Stimulated activated CD4-positive, alpha-beta T cell treated with anti-CD3 and anti-CD28 coated beads, TNF-alpha, amount 100 ng/mL, for 24 hours (primary cell): Measurements from ENCODE around the gene HBA1.
"Not testable (repeated sequence)": the region's sequence is repeated elsewhere in the genome, so short reads cannot be mapped to it uniquely, and the experiment has no call there.

Experiments used
- DNase-seq, 3 experiments: peaks; one replicate each; pipeline ENCODE4 v3.0.0-alpha.2; 2020; ENCODE audit warnings: low read depth in 3 of 3

HBA1 gene

GRCh38 chr16:176477-177382 is at the start of gene HBA1:
Gene HBA1, plus strand, starts transcription at chr16:176680. Its CDS starts 37 bp downstream, at chr16:176717.
- DNase-seq, result not testable (repeated sequence)

GRCh38 chr16:129075-129474 is 47.4 kb upstream of the HBA1 start:
- DNase-seq, result no peak

GRCh38 chr16:130533-131173 is 45.8 kb upstream of the HBA1 start:
- DNase-seq, result no peak

- no peak for DNase-seq
These were observed 44.4 kb upstream of the HBA1 start for GRCh38 chr16:132120-132519.

DNA sequence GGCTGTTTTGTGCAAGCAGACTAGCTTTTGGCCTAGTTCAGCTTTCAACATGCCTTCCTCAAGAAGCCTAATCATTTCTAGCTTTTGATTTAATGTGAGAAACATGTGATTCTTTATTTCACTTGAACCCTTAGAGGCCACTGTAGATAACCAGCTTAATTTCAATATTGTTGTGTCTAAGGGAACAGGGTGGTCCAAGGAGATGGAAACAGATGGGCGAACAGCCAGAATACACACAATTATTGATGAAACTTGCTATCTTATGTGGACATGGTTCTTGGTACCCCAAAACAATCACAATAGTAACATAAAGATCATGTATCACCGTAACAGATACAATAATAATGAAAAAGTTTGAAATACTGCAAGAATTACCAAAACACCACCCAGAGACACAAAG is 42.8 kb upstream of the HBA1 start:
- no peak for DNase-seq

- DNase-seq, result peak in 1 of 3 experiments; percentile 29
These were observed 38.4 kb upstream of the HBA1 start for GRCh38 chr16:138049-138417.

- DNase-seq, result no peak
These were observed 36.2 kb upstream of the HBA1 start for GRCh38 chr16:140175-140857.

DNA sequence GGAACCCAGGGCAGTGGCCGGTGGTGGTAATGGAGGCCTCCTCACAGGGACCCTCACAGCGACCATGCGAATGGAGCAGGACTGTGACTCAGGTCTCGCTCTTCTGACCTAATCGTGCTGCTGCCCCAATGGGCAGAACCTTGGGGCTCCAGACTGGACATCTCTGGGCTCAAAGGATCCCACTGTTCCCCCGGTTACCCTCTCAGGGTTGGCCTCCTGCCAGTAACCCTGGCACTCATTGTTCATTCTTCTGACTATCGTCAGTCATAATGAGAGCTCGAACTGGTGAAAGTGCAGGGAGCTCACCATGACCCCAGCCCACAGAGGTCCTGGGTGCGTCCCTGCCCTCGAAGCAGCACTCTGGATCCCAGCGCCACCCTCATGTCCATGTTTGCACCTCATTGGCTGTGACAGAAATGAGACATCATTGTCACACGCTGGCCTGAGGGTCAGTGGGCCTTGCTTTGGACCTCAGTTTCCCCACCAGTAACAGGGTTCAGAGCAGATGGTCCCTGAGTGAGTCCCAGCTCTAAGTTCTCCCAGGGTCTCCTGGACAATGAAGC is 34.0 kb upstream of the HBA1 start:
- DNase-seq, result no peak

- no peak for DNase-seq
These were observed 33.4 kb upstream of the HBA1 start for GRCh38 chr16:143047-143446.

DNA sequence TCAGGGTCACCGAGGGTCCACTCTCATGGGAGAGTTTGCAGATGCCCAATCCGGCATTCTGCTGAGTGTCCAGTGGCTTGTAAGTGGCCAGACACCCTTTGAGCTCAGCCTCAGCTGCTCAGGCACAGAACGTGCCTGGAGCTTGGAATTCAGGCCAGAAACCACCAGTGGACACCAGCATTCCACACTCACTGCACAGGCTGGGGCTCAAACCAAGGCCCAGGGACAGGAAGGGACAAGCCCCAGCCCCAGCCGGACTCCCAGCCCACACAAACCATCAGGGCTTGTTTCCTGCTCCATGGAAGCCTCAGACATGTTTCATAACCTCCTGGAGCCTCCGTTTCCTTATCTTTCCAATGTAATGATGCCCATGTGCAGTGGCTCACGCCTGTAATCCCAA is 33.0 kb upstream of the HBA1 start:
- no peak for DNase-seq

- DNase-seq, result no peak
These were observed 31.7 kb upstream of the HBA1 start for GRCh38 chr16:144797-145252.

- no peak for DNase-seq
These were observed 29.8 kb upstream of the HBA1 start for GRCh38 chr16:146646-147045.

- DNase-seq, result no peak
These were observed 27.3 kb upstream of the HBA1 start for GRCh38 chr16:149024-149660.

DNA sequence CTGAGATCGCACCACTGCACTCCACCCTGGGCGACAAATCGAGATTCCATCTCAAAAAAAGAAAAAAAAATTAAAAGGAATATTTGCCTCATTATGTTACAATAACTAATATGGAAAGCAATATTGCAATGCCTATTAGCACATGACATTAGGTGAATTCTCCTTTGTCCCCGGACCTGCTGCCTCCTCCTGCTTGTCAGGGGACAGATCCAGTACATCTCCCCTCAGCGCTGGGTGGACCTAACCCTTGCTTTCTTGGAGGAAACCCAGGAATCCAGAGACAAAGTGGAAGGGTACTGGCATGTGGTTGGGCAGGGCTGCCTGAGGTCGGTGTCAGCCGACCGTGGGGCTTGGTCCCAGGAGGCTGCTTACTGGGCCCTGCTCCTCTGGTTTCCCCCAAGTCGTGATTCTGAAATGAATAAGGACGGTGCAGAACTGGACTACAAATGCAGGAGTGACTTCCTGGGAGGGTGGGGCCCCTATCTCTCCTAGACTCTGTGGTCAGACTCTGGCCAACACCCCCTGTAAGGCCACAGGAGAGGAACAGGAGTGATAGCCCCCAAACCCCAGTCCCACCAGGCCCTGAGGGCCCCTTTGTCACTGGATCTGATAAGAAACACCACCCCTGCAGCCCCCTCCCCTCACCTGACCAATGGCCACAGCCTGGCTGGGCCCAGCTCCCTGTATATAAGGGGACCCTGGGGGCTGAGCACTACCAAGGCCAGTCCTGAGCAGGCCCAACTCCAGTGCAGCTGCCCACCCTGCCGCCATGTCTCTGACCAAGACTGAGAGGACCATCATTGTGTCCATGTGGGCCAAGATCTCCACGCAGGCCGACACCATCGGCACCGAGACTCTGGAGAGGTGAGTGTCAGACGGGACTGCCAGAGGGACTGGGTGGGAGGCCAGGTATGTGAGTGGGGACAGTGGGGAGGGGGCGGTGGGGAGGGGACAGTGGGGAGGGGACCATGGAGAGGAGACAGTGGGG is 24.0 kb upstream of the HBA1 start, which contains the start of gene HBZ:
TSS of gene HBZ (plus strand) at position 504 of the 988 bp plus-strand sequence. CDS start at position 770, 266 bp downstream.
- no peak for DNase-seq

- not testable (repeated sequence) for DNase-seq
These were observed 23.4 kb upstream of the HBA1 start for GRCh38 chr16:153129-153521.

- DNase-seq, result not testable (repeated sequence)
These were observed 22.8 kb upstream of the HBA1 start for GRCh38 chr16:153550-154216.

GRCh38 chr16:154217-155030 is 22.1 kb upstream of the HBA1 start:
- DNase-seq, result peak in 1 of 3 experiments; percentile 19

- no peak for DNase-seq
These were observed 21.5 kb upstream of the HBA1 start for GRCh38 chr16:155031-155398.
